Naive B cell (primary cell): Measurements from ENCODE around the gene ALDOC. TPM values are rescaled to one million over a fixed set of nuclear protein-coding genes. Genes with fewer than 3 reads are reported as not detected.

ENCODE experiments used
- ATAC-seq, 2 donors: fragments of 150-1000 bp; cut with Tn5 transposase; 2 replicates each; pipeline ENCODE4 v1.10.0; 2021; ENCODE audit warnings: low read depth in 2 of 2, mild to moderate bottlenecking in 2 of 2, moderate library complexity in 2 of 2
- DNase-seq: peaks from one replicate; pipeline ENCODE4 v3.0.0; 2022
- H3K27ac Mint-ChIP-seq, 6 donors: one replicate each; pipeline ENCODE4 v1.8.0; 2020 to 2022; ENCODE audit warnings: mild to moderate bottlenecking in 6 of 6, mixed read lengths in 6 of 6, moderate library complexity in 5 of 6, inconsistent platforms in 2 of 6
- H3K27me3 Mint-ChIP-seq, 3 donors: one replicate each; pipeline ENCODE4 v1.8.0; 2021 to 2022; ENCODE audit warnings: mixed read lengths in 3 of 3, mild to moderate bottlenecking in 1 of 3
- H3K36me3 Mint-ChIP-seq, 2 donors: one replicate each; pipeline ENCODE4 v1.8.0; 2020 to 2022; ENCODE audit warnings: mixed read lengths in 2 of 2, inconsistent platforms in 1 of 2, mild to moderate bottlenecking in 1 of 2
- H3K4me1 Mint-ChIP-seq, 3 donors: one replicate each; pipeline ENCODE4 v1.8.0; 2020 to 2022; ENCODE audit warnings: mixed read lengths in 3 of 3, inconsistent platforms in 1 of 3, mild to moderate bottlenecking in 1 of 3, moderate library complexity in 1 of 3
- H3K4me3 Mint-ChIP-seq, 8 donors: one replicate each; pipeline ENCODE4 v1.8.0; 2020 to 2022; ENCODE audit warnings: mild to moderate bottlenecking in 8 of 8, mixed read lengths in 8 of 8, moderate library complexity in 8 of 8, inconsistent platforms in 2 of 8
- H3K9me3 Mint-ChIP-seq, 7 donors: one replicate each; pipeline ENCODE4 v1.8.0; 2020 to 2022; ENCODE audit warnings: mixed read lengths in 7 of 7, mild to moderate bottlenecking in 5 of 7, inconsistent platforms in 2 of 7, moderate library complexity in 1 of 7
- polyA plus RNA-seq, 6 donors: library from polyadenylated mRNA; unstranded; fragments of 300-500 nt; fragmentation: Illumina TruSeq; gene quantifications; one replicate each; pipeline ENCODE4 v1.2.3, GENCODE V29; 2021; ENCODE audit warnings: low read depth in 6 of 6

Gene ALDOC
- polyA plus RNA-seq, 6 donors from 2014 or later = 30.6 to 67.9 (median 48.3) TPM

DNA sequence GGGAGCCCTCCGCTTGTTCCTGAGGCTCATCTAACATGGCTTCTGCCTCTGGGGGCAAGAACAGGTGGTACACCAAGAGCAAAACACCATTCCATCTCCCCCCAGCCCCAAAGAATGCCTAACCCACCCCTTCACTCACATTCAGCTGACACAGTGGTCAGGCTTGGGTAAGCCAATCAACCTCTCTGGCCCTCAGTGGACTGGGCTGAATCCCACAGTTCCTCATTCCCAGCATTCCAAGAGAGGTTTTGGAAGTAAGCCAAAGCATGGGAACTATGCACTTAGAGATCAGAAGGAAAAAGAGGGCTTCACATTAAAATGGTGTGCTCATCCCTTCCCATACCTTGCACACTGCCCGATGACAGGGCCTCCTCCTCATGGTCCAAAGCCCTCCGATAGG lies 13.2 kb downstream of the ALDOC start:
- Mint-ChIP-seq H3K27ac (no peak overlapping the region), H3K36me3 (peaks cover 0 to 8% of the 10 kb centered on the region in 2 donors)
- no peak for ATAC-seq

GRCh38 chr17:28555022-28555421 lies 21.7 kb downstream of the ALDOC start:
- ATAC-seq (no peak), DNase-seq (no peak)
- peaks cover 33 to 39% (median 36%) of the 10 kb centered on the region in 3 donors for H3K4me1 Mint-ChIP-seq
- no peaks in the 10 kb centered on the region for H3K9me3 Mint-ChIP-seq
- H3K27ac Mint-ChIP-seq = no peak overlapping the region
- H3K27me3 Mint-ChIP-seq = no peaks in the 10 kb centered on the region
- peaks cover 35 to 36% of the 10 kb centered on the region in 2 donors for H3K36me3 Mint-ChIP-seq
- H3K4me3 Mint-ChIP-seq = peak overlapping the region in 2 of 8 donors; percentile 29 to 90

More for the DNA sequence above, 13.2 kb downstream of the ALDOC start:
- H3K9me3 Mint-ChIP-seq = no peaks in the 10 kb centered on the region
- no peaks in the 10 kb centered on the region for H3K27me3 Mint-ChIP-seq
- H3K4me1 Mint-ChIP-seq = peaks cover 17 to 44% (median 21%) of the 10 kb centered on the region in 3 donors
- no peak overlapping the region for H3K4me3 Mint-ChIP-seq
- no peak for DNase-seq

DNA sequence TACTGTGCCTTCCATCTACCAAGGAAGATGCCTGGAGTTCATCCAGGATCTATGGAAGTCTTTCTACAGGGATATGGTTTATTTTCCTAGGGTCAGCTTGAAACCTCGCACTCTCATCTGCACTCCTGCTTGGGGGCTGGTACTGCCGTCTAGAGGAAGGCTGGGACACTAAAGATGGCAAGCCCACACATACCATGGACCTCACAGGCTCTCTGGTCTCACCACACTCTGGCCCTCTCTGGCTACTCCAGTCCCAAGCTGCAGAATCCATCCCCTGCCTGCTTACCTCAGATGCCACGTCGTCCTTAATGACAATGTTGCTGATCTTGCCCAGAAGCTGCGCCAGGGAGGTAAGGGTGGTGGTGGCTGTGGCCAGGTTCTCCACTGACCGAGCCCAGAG lies 22.1 kb downstream of the ALDOC start:
- H3K27me3 Mint-ChIP-seq = no peaks in the 10 kb centered on the region
- no peak for ATAC-seq
- peaks cover 35 to 36% of the 10 kb centered on the region in 2 donors for H3K36me3 Mint-ChIP-seq
- H3K9me3 Mint-ChIP-seq = no peaks in the 10 kb centered on the region
- no peak for DNase-seq
- H3K4me3 Mint-ChIP-seq = peak overlapping the region in 4 of 8 donors; percentile 44 to 90 (median 50)
- peaks cover 37 to 43% (median 40%) of the 10 kb centered on the region in 3 donors for H3K4me1 Mint-ChIP-seq
- H3K27ac Mint-ChIP-seq = peak overlapping the region in 1 of 6 donors; percentile 58

DNA sequence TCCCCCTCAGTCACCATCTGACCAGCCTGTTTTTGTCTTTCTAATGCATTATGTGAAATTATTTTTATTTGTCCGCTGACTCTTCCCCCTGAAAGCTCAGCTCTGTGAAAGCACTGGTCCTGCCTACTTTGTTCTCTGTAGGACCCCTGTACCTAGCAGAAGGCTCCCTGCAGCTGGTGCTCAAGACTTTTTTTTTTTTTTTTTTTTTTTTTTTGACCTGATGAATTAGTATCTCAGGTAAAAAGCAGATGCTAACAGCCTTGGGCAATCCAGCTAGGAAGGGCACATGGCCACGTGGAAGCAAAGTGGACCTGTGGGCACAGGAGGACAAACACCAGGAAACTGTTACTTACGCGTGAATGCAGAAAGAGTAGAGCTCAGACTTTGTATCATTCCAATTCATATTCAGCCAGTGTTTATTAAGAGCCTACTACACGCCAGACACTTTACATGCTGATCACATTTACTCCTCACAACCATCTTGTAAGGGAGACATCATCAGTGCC lies 23.6 kb downstream of the ALDOC start:
- no peak for DNase-seq
- Mint-ChIP-seq H3K4me3 (peak overlapping the region; percentile 89 to 100 (median 92)), H3K36me3 (peaks cover 31 to 35% of the 10 kb centered on the region in 2 donors), H3K27ac (peak overlapping the region; percentile 49 to 95 (median 76)), H3K27me3 (no peaks in the 10 kb centered on the region), H3K9me3 (no peaks in the 10 kb centered on the region), H3K4me1 (peaks cover 52 to 57% (median 55%) of the 10 kb centered on the region in 3 donors)
- ATAC-seq = no peak

DNA sequence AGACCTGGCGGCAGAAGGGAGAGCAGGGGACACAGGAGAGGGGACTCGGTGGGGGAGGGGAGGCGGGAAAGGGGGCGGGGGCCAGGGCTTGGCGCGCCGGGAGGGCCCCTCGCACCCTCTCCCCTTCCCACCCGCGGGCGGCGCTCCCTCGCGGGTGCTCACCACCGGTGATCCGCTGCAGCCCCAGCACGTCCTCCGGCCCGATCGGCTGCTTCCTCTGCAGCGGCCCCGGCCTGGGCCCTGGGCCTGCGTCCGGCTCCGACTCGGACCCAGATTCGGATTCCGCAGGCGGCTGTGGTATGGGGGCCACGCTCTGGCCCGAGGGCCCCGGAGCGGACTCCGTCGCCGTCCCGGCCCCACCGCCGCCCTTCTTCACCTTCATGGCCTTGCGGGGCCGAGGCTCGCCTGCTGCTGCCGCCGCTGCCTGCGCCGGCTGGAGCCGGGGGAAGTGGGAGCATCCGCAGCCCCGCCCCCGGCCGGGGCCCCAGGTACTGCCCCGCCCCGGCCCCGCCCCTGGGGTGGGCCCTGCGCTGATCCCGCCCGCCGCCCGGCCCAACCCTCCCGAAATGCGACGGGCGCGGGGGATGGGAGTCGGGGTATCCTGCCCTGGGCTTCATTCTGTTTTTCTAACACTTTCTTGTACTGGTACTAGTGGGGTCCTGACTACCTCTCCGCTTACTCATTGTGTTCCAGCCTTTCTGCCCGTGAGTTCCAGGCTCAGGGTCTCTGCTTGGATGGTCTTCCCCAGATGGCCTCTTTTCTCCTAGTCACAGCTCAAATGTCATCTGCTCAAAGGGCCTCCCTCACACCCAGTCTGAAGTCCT lies 24.3 kb downstream of the ALDOC start, which contains the start of gene UNC119:
TSS of gene UNC119 (minus strand) at position 449 of the 824 bp plus-strand sequence. CDS start at position 382, 67 bp downstream.
- no peaks in the 10 kb centered on the region for H3K27me3 Mint-ChIP-seq
- H3K4me1 Mint-ChIP-seq = peaks cover 59 to 63% (median 62%) of the 10 kb centered on the region in 3 donors
- H3K27ac Mint-ChIP-seq = peak within 1 kb of the TSS; percentile 49 to 99 (median 94)
- no peaks in the 10 kb centered on the region for H3K9me3 Mint-ChIP-seq
- DNase-seq (peak; percentile 75), ATAC-seq (peak; percentile 55 to 60)
- peaks cover 25 to 29% of the 10 kb centered on the region in 2 donors for H3K36me3 Mint-ChIP-seq
- H3K4me3 Mint-ChIP-seq = peak within 1 kb of the TSS; percentile 90 to 100 (median 94)

DNA sequence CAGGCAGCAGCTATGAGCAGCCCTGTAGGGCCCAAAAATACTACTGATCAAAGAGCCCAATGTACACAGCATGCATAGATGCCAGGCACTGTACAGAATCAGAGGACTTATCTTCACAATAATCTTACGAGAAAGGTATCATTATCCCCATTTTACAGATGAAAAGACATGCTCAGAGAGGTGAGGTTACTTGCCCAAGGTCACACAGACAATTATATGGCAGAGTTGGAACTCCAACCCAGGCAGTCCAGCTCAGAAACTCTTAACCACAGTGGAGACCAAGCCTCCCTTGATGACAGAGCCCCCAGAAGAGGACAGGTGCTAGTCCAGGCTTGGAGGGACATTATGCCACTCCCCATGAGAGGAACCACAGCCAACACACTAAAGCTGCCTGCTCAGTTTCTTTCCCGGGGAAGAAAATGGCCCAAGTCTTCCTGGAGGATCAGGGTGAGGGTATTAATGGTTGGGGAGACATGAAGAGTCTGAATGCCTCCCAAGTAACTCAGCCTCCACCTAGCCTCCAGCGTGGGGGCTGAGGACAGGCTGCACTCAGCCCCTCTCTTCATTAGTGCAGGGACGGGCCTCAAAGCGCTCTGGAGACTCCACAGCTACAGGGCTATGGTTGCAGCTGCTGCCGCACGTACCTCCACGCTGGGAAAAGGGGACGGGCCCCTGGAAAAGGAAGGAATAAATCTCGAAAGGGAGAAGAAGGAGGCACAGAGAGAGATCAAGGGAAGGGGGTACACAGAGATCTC lies 25.1 kb downstream of the ALDOC start:
- H3K27me3 Mint-ChIP-seq = no peaks in the 10 kb centered on the region
- peak; percentile 5 for DNase-seq
- peaks cover 20 to 21% of the 10 kb centered on the region in 2 donors for H3K36me3 Mint-ChIP-seq
- H3K4me3 Mint-ChIP-seq = peak overlapping the region; percentile 78 to 100 (median 94)
- peak overlapping the region; percentile 29 to 99 (median 94) for H3K27ac Mint-ChIP-seq
- ATAC-seq = no peak
- peaks cover 61 to 66% (median 61%) of the 10 kb centered on the region in 3 donors for H3K4me1 Mint-ChIP-seq
- no peaks in the 10 kb centered on the region for H3K9me3 Mint-ChIP-seq

DNA sequence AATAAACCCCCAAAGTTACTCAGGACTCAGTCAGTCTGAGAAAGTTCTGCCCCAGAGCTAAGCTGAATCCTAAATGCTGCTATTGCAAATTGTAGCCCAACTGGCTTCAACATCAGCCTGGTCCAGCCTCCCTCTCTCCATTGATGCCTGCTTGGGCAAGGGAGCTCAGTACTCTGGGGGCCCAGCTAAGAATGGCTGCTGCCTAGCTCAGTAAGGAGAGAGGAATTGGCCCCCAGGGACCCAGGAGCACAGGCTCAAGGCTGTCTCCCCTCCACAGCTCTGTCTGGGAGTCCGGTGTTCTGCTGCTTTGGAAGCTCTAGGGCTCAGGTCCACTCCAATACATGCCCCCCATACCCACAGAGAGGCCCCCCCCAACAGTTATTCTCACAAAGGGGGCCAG lies 25.8 kb downstream of the ALDOC start:
- no peaks in the 10 kb centered on the region for H3K9me3 Mint-ChIP-seq
- H3K4me1 Mint-ChIP-seq = peaks cover 61 to 69% (median 61%) of the 10 kb centered on the region in 3 donors
- DNase-seq (no peak), ATAC-seq (no peak)
- peaks cover 13 to 15% of the 10 kb centered on the region in 2 donors for H3K36me3 Mint-ChIP-seq
- peak overlapping the region in 5 of 6 donors; percentile 95 to 99 (median 98) for H3K27ac Mint-ChIP-seq
- peak overlapping the region; percentile 68 to 100 (median 94) for H3K4me3 Mint-ChIP-seq
- no peaks in the 10 kb centered on the region for H3K27me3 Mint-ChIP-seq

DNA sequence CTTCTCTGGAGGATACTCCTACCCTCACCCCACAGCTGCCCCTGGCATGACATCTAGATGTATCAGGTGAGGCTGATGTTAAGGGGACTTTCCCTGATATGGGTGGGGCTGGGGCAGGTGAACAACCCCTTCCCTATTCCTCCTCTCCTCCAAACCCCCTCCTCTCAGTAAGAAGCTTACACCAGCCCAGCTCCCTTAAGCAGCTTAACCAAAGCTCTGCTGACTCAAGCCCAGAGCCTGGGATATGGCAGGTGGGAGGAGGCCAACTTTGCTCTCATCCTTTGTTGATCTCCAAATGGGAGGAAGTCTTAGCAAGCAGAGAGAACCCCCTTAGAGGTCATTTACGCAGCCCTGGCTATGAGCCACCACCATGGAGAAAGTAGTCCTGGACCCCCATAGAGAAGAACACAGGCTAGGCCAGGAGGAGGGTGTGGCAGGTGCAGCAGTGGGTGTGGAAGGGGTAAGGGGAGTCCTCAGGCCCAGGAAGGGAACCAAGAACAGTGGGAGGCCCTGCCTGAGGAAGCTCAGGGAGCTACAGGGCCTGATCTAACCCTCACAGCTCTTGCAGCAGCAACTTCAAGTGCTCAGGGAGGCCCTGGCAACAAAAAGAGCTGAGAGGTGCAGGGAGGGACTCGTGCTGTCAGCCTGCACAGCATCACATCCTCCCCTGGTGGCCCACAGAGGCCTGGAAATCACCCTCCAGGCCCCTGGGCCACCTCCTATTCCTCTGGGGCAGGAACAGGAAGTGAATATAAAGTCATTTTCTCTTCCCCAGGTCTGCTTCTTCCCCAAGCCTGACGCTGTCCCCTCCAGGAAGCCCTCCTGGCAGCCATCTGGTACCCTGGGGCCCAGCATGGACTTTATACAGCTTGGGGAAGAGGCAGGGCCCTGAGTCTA lies 27.2 kb downstream of the ALDOC start:
- Mint-ChIP-seq H3K27ac (peak overlapping the region; percentile 95 to 99 (median 98)), H3K9me3 (no peaks in the 10 kb centered on the region), H3K4me3 (peak overlapping the region; percentile 58 to 100 (median 82)), H3K27me3 (no peaks in the 10 kb centered on the region), H3K36me3 (peaks cover 12 to 23% of the 10 kb centered on the region in 2 donors), H3K4me1 (peaks cover 66 to 77% (median 68%) of the 10 kb centered on the region in 3 donors)
- peak; percentile 78 for DNase-seq
- ATAC-seq = peak; percentile 76 to 78

GRCh38 chr17:28548417-28549130 lies 28.1 kb downstream of the ALDOC start:
- H3K36me3 Mint-ChIP-seq = peaks cover 5 to 14% of the 10 kb centered on the region in 2 donors
- no peaks in the 10 kb centered on the region for H3K9me3 Mint-ChIP-seq
- peak overlapping the region; percentile 95 to 100 (median 98) for H3K27ac Mint-ChIP-seq
- no peak for ATAC-seq
- peaks cover 65 to 81% (median 68%) of the 10 kb centered on the region in 3 donors for H3K4me1 Mint-ChIP-seq
- no peaks in the 10 kb centered on the region for H3K27me3 Mint-ChIP-seq
- H3K4me3 Mint-ChIP-seq = peak overlapping the region; percentile 58 to 100 (median 85)
- no peak for DNase-seq

GRCh38 chr17:28547623-28548416 lies 28.9 kb downstream of the ALDOC start:
- Mint-ChIP-seq H3K4me1 (peaks cover 57 to 74% (median 64%) of the 10 kb centered on the region in 3 donors), H3K27ac (peak overlapping the region; percentile 95 to 100 (median 98)), H3K4me3 (peak overlapping the region; percentile 55 to 100 (median 86)), H3K27me3 (no peaks in the 10 kb centered on the region), H3K9me3 (no peaks in the 10 kb centered on the region), H3K36me3 (peaks cover 0 to 10% of the 10 kb centered on the region in 2 donors)
- DNase-seq = peak; percentile 77
- ATAC-seq = peak; percentile 63 to 64

DNA sequence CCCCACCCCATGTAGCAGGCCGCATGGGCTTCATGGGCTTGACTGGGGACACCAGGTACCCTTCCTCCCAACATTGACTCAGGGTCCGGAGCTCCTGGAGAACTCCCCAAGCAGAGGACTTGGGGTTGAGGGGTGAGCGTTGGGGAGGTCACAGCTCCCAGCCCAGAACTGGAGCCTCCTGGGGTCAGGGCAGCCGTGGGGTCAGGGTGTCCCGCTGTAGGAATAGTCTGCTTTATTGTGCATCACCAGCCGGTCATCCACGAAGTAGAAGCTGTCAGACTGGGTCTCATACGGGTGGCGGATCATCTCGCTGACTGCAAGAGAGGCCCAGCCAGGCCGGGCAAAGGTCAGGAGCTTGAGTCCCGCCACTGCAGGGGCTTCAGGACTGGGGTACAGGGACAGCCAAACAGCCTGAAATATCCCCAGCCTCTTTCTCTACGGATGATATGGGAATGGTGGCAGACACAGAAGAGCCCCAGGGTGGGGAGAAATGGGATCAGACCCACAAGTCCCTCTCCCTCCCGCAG lies 29.5 kb downstream of the ALDOC start:
- Mint-ChIP-seq H3K27ac (peak overlapping the region; percentile 95 to 100 (median 98)), H3K9me3 (no peaks in the 10 kb centered on the region), H3K4me3 (peak overlapping the region; percentile 28 to 100 (median 86)), H3K36me3 (peaks cover 0 to 10% of the 10 kb centered on the region in 2 donors), H3K4me1 (peaks cover 54 to 72% (median 60%) of the 10 kb centered on the region in 3 donors), H3K27me3 (no peaks in the 10 kb centered on the region)
- DNase-seq (no peak), ATAC-seq (no peak)
